ENCODE data around the gene ZNF593OS. TPM values are rescaled to one million over a fixed set of nuclear protein-coding genes. Genes with fewer than 3 reads are reported as not detected.

The ZNF593OS gene
- total and polyA plus RNA-seq, 8 donors, result 1.0 to 3.2 (median 1.2) TPM; not detected in 2

GRCh38 chr1:26184883-26185282 is 13.3 kb upstream of the ZNF593OS start:
- H3K27me3 ChIP-seq, result no peaks in the 10 kb centered on the region
- H3K4me3 ChIP-seq, result no peak overlapping the region
- intact Hi-C loops (cut with DNase I), result no loop called here
- no peak overlapping the region for H3K27ac ChIP-seq
- H3K4me1 ChIP-seq, result no peaks in the 10 kb centered on the region
- TF ChIP-seq CTCF (IDR thresholded peaks at IDR 0.05), result no peak
- ATAC-seq (no peak), DNase-seq (no peak)
- H3K9me3 ChIP-seq, result no peaks in the 10 kb centered on the region
- peaks cover 0 to 32% of the 10 kb centered on the region in 2 donors for H3K36me3 ChIP-seq

GRCh38 chr1:26184086-26184485 is 12.5 kb upstream of the ZNF593OS start:
- no peak overlapping the region for H3K4me3 ChIP-seq
- TF ChIP-seq CTCF (IDR thresholded peaks at IDR 0.05), result no peak
- peaks cover 0 to 30% of the 10 kb centered on the region in 2 donors for H3K36me3 ChIP-seq
- no peak overlapping the region for H3K27ac ChIP-seq
- H3K4me1 ChIP-seq, result no peaks in the 10 kb centered on the region
- no peak for DNase-seq
- intact Hi-C loops (cut with DNase I), result no loop called here
- no peaks in the 10 kb centered on the region for H3K27me3 ChIP-seq
- H3K9me3 ChIP-seq, result no peaks in the 10 kb centered on the region
- no peak for ATAC-seq

GRCh38 chr1:26182383-26182696 is 10.7 kb upstream of the ZNF593OS start:
- intact Hi-C loops (cut with DNase I), result no loop called here
- ATAC-seq, result no peak
- no peak for TF ChIP-seq CTCF (IDR thresholded peaks at IDR 0.05)
- Histone ChIP-seq H3K27me3 (no peaks in the 10 kb centered on the region), H3K9me3 (no peaks in the 10 kb centered on the region), H3K27ac (no peak overlapping the region), H3K4me3 (no peak overlapping the region), H3K4me1 (no peaks in the 10 kb centered on the region), H3K36me3 (peaks cover 0 to 21% of the 10 kb centered on the region in 2 donors)
- DNase-seq, result no peak

- Histone ChIP-seq H3K27ac (no peak overlapping the region), H3K9me3 (no peaks in the 10 kb centered on the region), H3K36me3 (peaks cover 0 to 21% of the 10 kb centered on the region in 2 donors), H3K4me3 (no peak overlapping the region), H3K4me1 (no peaks in the 10 kb centered on the region), H3K27me3 (no peaks in the 10 kb centered on the region)
- intact Hi-C loops (cut with DNase I), result no loop called here
- DNase-seq (no peak), ATAC-seq (no peak)
- TF ChIP-seq CTCF (IDR thresholded peaks at IDR 0.05), result no peak
Measured at GRCh38 chr1:26181586-26182382, 10.2 kb upstream of the ZNF593OS start.

GRCh38 chr1:26180010-26180506 is 8.4 kb upstream of the ZNF593OS start:
- intact Hi-C loops (cut with DNase I), result no loop called here
- Histone ChIP-seq H3K9me3 (no peaks in the 10 kb centered on the region), H3K27ac (no peak overlapping the region), H3K27me3 (no peaks in the 10 kb centered on the region), H3K36me3 (peaks cover 0 to 16% of the 10 kb centered on the region in 2 donors), H3K4me3 (no peak overlapping the region), H3K4me1 (no peaks in the 10 kb centered on the region)
- TF ChIP-seq CTCF (IDR thresholded peaks at IDR 0.05), result no peak
- no peak for DNase-seq
- no peak for ATAC-seq
